Mononuclear cell (primary cell): ENCODE measurements around the gene LARP6. TPM values are rescaled to one million over a fixed set of nuclear protein-coding genes. Genes with fewer than 3 reads are reported as not detected.
"Not testable (repeated sequence)": the region's sequence is repeated elsewhere in the genome, so short reads cannot be mapped to it uniquely, and the experiment has no call there.

Experiments
- H3K27me3 ChIP-seq: 2 replicates; pipeline ENCODE4 v1.6.0; 2011; ENCODE audit warnings: low read length, control low read depth; ENCODE audit not compliant: insufficient read depth
- H3K4me1 ChIP-seq: 2 replicates; pipeline ENCODE4 v1.5.1; 2011; ENCODE audit warnings: mild to moderate bottlenecking, low read length, control low read depth; ENCODE audit not compliant: insufficient read depth
- H3K4me3 ChIP-seq: 2 replicates; pipeline ENCODE4 v1.5.1; 2011; ENCODE audit warnings: mild to moderate bottlenecking, low read length, moderate library complexity
- H3K9me3 ChIP-seq: 2 replicates; pipeline ENCODE4 v1.5.1; 2011; ENCODE audit warnings: low read depth, mild to moderate bottlenecking, control low read depth, low read length
- total RNA-seq: library from RNA; depleted of rRNA; stranded (reverse); fragments of >200 nt; gene quantifications from one replicate; pipeline ENCODE4 v1.2.3, GENCODE V29; 2012

The LARP6 gene
- total RNA-seq, 1 donor = not detected

DNA sequence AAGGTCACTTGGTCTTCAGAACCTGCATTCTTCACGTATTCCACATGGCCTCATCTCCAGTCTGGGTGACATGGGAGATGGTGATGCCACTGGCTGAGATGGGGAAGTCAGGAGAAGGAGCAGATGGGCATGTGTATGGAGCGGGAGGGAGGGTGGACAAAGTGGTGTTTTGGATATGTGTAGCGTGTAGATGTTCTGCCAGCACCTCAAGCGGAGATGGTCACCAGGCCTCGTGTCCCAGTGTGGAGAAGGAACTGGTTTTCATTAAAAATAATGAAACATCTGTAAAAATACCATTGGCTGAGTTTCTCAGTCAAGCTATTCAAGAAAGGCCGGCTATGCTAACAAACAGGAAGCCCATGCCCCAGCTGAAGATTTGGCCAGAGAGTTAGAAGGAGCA, 26.2 kb downstream of the LARP6 start:
- no peak overlapping the region for H3K4me3 ChIP-seq
- no peaks in the 10 kb centered on the region for H3K27me3 ChIP-seq
- no peaks in the 10 kb centered on the region for H3K9me3 ChIP-seq
- H3K4me1 ChIP-seq = peaks cover 13% of the 10 kb centered on the region

DNA sequence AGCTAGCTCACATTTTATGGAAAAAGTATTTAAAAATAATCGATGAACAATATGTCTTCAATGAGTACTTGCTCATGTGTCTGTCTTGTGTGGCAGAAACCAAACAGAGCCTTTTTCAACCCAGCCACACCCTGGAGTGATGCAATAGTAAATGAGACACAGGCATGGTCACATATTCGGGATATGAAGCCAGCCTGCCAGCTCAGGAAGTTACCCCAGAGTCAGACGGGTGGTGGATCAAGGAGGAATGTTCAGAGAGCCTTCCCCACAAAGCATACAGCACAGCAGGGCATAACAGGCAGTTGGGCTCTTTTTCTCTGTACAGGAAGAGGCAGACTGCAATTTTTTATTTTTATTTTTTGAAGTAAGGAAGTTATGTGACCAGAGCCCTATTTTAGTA, 27.3 kb downstream of the LARP6 start:
- H3K4me1 ChIP-seq = peaks cover 13% of the 10 kb centered on the region
- H3K4me3 ChIP-seq = no peak overlapping the region
- H3K9me3 ChIP-seq = no peaks in the 10 kb centered on the region
- H3K27me3 ChIP-seq = no peaks in the 10 kb centered on the region

DNA sequence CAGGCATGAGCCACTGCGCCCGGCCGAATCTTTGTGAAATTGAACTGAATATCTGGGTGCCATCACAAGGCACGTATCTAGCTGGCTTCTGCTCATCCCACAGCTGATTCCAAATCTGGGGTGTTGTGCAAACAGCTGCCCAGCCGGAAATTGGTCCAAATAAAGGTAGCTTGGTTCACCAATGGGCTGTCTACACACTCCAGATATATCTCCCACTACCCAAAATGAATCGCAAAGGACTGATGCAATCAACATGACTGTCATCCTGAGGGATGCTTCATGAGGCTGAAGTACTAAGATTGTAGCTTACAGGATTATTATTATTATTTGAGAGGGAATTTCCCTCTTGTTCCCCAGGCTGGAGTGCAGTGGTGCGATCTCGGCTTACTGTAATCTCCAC, 28.1 kb downstream of the LARP6 start:
- Histone ChIP-seq H3K4me1 (peaks cover 13% of the 10 kb centered on the region), H3K9me3 (no peaks in the 10 kb centered on the region), H3K27me3 (no peaks in the 10 kb centered on the region), H3K4me3 (no peak overlapping the region)

DNA sequence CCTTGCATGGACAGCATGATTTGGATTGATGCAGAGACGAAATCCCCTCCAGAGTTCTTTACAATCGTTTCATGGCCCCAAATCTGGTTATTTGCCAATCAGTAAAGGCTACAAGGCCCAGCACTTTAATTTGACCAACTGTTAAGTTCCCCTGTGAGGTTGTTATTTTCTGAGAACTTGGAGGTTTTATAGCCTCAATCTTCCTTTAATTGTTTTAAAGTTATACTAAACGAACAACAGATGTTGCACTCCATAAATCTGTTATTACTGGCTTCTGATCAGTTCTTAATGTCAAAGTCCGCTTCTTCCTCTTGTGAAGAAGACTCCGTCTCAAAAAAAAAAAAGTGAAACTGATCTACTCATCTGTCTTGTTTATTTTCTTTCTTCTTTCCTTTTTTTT, 30.8 kb downstream of the LARP6 start:
- Histone ChIP-seq H3K4me1 (peaks cover 13% of the 10 kb centered on the region), H3K27me3 (no peaks in the 10 kb centered on the region), H3K4me3 (no peak overlapping the region), H3K9me3 (no peaks in the 10 kb centered on the region)

DNA sequence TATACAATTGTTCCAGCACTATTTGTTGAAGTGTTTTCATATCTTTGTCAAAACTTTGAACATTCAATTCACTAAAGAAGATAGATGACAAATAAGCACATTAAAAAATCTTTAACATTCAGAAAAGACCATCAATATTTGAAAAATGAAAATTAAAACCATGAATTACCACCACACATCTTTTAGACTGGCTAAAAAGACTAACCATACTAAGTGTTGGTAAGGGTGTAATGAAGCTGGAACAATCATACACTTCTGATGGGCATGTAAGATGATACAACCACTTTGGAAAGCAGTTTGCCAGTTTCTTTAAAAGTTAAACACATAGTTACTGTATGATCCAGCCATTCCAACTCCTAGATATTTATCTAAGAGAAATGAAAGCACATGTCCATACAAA, 33.7 kb downstream of the LARP6 start:
- H3K4me3 ChIP-seq = no peak overlapping the region
- no peaks in the 10 kb centered on the region for H3K9me3 ChIP-seq
- H3K4me1 ChIP-seq = no peaks in the 10 kb centered on the region
- H3K27me3 ChIP-seq = no peaks in the 10 kb centered on the region

DNA sequence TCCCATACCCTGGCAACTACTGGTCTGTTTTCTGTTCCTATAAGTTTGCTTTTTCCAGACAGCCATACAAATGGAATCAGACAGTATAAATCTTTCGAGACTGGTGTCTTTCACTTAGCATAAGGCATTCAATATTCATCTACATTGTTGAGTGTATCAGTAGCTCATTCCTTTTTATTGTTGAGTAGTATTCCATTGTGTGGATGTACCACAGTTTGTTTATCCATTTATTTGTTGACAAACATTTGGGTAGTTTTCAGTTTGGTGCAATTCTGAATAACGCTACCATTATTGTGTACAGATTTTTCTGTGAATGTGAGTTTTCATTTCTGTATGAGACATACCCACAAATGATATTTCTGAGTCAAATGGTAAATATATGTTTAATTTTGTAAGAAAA, 35.4 kb downstream of the LARP6 start:
- Histone ChIP-seq H3K4me1 (no peaks in the 10 kb centered on the region), H3K4me3 (no peak overlapping the region), H3K9me3 (no peaks in the 10 kb centered on the region), H3K27me3 (no peaks in the 10 kb centered on the region)

DNA sequence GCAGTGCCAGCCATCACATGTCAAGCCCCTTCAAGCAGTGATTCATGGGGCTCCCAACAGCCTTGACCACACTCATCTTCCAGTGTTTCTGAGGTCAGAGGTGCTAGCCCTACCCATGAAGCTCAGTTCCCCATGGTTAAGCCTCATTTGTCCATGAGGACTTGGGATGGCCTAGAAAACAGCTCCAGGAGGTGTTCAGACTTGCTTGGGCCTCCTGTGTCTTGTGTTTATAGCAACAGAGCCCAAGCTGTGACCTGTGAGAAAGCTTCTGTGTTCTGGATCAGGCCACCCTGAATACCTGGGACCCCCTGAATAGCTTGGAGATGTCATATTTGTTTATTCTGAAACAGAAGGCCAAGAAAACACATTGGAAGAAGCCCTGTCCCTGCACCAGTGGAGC, 36.7 kb downstream of the LARP6 start:
- H3K4me1 ChIP-seq = no peaks in the 10 kb centered on the region
- no peaks in the 10 kb centered on the region for H3K9me3 ChIP-seq
- H3K4me3 ChIP-seq = no peak overlapping the region
- no peaks in the 10 kb centered on the region for H3K27me3 ChIP-seq

DNA sequence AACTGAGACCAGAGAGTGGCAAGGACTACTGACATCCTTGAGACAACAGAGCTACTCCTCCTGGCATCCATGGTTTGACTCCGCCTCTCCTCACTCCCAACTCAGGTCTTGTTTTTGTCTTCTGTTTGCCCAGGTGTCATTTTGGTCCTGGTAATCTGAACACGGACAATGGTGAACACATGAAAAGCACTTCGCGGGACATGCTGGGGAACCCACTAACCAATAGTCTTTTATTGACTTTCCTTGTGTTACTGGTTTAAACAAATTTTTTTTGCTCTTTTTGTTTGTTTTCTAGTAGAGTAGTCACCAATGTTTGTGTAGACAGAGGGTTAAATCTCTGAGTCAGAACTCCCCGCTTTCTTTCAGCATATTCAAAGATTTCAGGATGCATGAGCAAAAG, 38.4 kb downstream of the LARP6 start:
- Histone ChIP-seq H3K4me1 (peaks cover 3% of the 10 kb centered on the region), H3K27me3 (no peaks in the 10 kb centered on the region), H3K9me3 (no peaks in the 10 kb centered on the region), H3K4me3 (no peak overlapping the region)

DNA sequence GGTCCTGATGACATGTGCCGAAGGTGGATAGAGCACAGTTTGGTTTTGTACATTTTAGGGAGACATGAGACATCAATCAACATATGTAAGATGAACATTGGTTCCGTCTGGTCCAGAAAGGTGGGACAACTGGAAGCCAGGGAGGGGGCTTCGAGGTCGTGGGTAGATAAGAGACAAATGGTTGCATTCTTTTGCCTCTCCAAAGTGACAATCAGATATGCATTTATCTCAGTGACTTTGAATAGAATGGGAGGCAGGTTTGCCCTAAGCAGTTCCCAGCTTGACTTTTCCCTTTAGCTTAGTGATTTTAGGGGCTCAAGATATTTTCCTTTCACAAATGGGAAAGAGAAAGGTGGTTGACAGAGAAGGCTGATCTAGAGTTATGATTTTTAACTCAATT, 38.9 kb downstream of the LARP6 start:
- H3K4me1 ChIP-seq, H3K9me3 ChIP-seq, H3K27me3 ChIP-seq, H3K4me3 ChIP-seq: not testable (repeated sequence)

DNA sequence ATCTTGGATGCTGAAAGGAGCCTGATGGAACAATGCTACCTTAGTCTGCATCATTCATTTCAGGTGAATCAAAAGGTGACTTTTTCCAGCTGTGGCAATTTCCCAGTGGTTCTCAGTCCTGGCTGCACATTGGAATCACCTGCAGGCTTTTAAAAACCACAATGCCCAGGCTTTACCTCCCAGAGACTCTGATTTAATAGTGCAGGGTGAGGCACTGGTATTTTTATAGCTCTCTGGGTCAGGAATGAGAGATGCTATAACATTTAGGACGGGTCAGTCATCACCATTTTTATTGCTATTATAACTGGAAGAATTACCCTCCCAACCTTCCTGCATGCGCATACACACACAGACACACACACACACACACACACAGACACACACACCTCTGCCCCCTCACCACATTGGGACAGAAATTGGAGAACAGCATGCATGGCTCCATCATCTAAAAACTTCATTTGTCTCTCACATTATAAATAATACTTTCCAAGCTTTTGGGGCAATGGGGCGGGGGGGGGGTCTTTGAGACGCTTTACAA, 41.1 kb downstream of the LARP6 start:
- Histone ChIP-seq H3K27me3 (no peaks in the 10 kb centered on the region), H3K4me3 (no peak overlapping the region), H3K9me3 (no peaks in the 10 kb centered on the region), H3K4me1 (peaks cover 3% of the 10 kb centered on the region)

DNA sequence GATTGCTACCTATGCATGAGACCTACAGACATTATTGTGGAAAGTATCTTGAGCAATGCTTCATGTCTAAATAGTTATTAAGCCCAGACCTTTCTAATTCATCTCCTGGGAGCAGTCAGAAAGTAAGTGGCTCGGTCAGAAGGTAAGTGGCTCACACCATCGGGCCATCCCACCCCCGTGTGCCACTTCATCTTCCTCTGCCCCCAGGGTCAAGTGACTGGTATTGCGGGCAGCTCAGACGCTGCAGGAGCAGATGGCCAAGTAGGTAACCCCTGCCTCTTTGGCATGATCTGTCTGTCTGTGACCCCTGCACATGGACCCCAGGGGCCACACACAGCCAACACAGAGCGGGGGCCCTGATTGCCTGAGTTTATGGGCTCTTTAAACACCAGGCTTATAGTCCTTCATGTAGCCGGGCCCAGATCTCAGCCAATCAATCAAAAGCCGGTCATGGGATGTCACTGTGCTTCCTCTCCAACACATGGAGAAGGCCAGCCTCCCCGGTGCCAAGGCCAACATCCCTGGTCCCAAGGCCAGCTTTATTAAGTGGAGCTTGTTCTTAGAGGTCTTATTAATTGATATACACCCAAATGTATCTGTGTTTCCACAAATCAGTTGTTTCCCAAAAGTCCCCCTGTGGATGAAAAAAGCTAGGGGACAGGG, 42.9 kb downstream of the LARP6 start:
- Histone ChIP-seq H3K9me3 (no peaks in the 10 kb centered on the region), H3K27me3 (no peaks in the 10 kb centered on the region), H3K4me3 (no peak overlapping the region), H3K4me1 (peaks cover 14% of the 10 kb centered on the region)

DNA sequence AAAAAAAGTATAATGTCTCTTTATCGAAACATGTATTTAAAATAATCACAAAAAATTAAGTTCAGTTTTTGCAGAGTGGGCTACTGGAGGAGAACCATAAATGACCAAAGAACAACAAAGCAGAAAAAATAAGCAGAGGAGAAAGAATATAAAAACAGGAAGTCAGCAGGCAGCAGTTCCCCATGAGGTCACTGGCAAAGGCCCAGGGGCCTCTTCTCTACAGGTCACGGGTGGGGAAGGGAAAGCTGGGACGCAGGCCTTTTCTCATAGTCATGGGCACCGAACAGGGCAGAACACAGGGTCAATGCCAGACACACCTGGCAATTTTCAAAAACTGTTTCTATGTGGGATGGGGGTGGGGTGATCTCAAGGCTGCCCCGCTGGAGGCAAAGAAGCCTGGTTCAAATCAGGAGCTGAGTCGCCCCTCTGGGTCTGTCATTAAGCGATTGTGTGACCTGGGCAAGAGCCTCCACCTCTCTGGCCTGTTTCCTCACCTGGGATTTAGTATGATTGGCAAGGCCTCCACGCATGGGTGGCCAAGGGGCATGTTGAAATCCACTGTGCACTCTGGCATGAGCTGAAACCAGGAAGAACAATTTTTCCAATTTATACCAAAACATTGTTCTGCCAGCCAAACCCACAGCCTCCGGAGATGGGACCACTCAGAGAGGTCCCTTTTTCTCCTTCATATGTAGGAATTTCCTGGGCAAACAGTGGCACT, 46.8 kb downstream of the LARP6 start:
- Histone ChIP-seq H3K27me3 (no peaks in the 10 kb centered on the region), H3K4me3 (no peak overlapping the region), H3K9me3 (no peaks in the 10 kb centered on the region), H3K4me1 (peaks cover 14% of the 10 kb centered on the region)

DNA sequence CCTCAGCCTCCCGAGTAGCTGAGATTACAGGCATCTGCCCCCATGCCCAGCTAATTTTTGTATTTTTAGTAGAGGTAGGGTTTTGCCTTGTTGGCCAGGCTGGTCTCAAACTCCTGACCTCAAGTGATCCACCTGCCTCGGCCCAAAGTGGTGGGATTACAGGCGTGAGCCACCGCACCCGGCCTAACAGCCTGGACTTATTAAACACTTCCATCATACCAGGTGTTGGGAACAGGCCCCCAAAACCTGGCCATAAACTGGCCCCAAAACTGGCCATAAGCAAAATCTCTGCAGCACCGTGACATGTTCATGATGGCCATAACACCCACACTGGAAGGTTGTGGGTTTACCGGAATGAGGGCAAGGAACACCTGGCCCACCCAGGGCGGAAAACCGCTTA, 49.6 kb downstream of the LARP6 start:
- H3K4me3 ChIP-seq, H3K27me3 ChIP-seq, H3K9me3 ChIP-seq: not testable (repeated sequence)
- H3K4me1 ChIP-seq = peaks cover 10% of the 10 kb centered on the region

DNA sequence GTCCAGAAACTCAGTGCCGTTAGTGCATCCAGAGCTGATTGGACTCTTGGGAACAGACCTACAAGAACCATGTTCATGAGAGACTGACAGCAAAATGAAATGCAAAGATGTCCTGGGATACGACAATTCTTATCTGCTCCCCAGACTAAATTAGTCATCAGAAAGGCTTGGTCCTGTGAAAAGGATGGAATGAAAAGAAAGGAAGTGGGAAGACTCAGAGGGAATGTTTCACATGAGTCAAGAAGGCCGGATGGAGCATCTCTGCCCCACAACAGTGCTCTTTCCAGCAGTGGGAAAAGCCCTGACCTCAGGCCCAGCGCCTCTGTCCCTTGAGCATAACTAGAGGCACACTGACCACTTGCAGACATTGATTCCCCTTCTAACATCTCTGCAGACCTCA, 51.3 kb downstream of the LARP6 start:
- H3K9me3 ChIP-seq = no peaks in the 10 kb centered on the region
- no peaks in the 10 kb centered on the region for H3K27me3 ChIP-seq
- H3K4me1 ChIP-seq = peaks cover 10% of the 10 kb centered on the region
- H3K4me3 ChIP-seq = no peak overlapping the region

DNA sequence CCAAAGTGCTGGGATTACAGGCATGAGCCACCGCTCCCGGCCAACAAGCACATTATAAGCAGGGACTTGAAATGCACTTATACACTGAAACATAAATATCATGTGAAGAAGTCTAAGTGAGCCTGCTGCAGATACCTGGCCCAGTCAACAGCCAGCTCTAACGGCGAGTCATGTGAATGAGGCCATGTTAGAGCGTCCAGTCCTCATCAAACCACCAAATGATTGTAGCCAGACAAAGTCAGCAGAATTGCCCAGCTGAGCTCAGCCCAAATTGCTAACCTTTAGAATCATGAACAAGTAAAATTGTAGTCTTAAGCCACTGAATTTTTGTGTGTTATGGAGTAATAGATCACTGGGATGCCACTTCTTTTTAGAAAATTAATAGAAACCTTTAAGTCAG, 52.8 kb downstream of the LARP6 start:
- Histone ChIP-seq H3K9me3 (no peaks in the 10 kb centered on the region), H3K27me3 (no peaks in the 10 kb centered on the region), H3K4me1 (no peaks in the 10 kb centered on the region), H3K4me3 (no peak overlapping the region)
